Measurements from ENCODE around the gene FAM193A.
"Not testable (repeated sequence)": the region's sequence is repeated elsewhere in the genome, so short reads cannot be mapped to it uniquely, and the experiment has no call there.

The FAM193A gene

DNA sequence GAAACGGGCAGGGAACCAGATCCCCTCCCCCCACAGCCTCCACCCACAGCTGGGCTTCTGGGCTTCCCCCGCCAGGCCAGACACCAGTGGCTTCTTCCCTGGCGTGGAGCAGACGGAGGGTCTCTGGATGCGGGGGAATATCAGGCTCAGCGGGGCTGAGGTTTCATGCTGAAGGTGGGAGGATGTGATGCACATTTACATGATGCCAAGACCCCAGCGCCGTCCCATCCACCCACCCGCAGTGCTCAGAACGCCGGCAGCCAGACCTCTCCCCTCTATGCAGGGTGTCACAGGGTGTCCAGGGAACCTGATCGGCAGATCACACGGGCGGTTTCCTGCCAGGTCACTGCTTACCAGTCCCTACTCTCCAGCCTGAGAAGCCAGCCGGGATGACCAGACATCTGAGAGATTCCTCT, 232.5 kb downstream of the FAM193A start:
- H3K79me2 ChIP-seq (ENCODE audit: low read length), result no peaks in the 10 kb centered on the region
- H3K9me3 ChIP-seq (ENCODE audit: insufficient read depth, low read length), result no peaks in the 10 kb centered on the region
- no peaks in the 10 kb centered on the region for H3K27me3 ChIP-seq (ENCODE audit: low read depth, low read length)
- TF ChIP-seq, protein P1, sequence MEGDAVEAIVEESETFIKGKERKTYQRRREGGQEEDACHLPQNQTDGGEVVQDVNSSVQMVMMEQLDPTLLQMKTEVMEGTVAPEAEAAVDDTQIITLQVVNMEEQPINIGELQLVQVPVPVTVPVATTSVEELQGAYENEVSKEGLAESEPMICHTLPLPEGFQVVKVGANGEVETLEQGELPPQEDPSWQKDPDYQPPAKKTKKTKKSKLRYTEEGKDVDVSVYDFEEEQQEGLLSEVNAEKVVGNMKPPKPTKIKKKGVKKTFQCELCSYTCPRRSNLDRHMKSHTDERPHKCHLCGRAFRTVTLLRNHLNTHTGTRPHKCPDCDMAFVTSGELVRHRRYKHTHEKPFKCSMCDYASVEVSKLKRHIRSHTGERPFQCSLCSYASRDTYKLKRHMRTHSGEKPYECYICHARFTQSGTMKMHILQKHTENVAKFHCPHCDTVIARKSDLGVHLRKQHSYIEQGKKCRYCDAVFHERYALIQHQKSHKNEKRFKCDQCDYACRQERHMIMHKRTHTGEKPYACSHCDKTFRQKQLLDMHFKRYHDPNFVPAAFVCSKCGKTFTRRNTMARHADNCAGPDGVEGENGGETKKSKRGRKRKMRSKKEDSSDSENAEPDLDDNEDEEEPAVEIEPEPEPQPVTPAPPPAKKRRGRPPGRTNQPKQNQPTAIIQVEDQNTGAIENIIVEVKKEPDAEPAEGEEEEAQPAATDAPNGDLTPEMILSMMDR (IDR thresholded peaks at IDR 0.05; ENCODE audit: low read depth, low read length), result no peak
- no peak for TF ChIP-seq EZH2phosphoT487 (IDR thresholded peaks at IDR 0.05; ENCODE audit: low read depth)
- H2AFZ ChIP-seq (ENCODE audit: low read depth, low read length), result no peak overlapping the region
- no peaks in the 10 kb centered on the region for H3K36me3 ChIP-seq (replicated peaks; ENCODE audit: low read depth, low read length)
- no peak overlapping the region for H3K27ac ChIP-seq (ENCODE audit: low read length)
- no peak overlapping the region for H3K9ac ChIP-seq (ENCODE audit: low read length)
- H3K4me1 ChIP-seq (ENCODE audit: low read length), result peaks cover 14% of the 10 kb centered on the region
- H3K4me2 ChIP-seq (ENCODE audit: low read length), result no peak overlapping the region
- H4K20me1 ChIP-seq (ENCODE audit: insufficient read depth, low read length), result no peaks in the 10 kb centered on the region
- no peak overlapping the region for H3K4me3 ChIP-seq (ENCODE audit: low read length)

DNA sequence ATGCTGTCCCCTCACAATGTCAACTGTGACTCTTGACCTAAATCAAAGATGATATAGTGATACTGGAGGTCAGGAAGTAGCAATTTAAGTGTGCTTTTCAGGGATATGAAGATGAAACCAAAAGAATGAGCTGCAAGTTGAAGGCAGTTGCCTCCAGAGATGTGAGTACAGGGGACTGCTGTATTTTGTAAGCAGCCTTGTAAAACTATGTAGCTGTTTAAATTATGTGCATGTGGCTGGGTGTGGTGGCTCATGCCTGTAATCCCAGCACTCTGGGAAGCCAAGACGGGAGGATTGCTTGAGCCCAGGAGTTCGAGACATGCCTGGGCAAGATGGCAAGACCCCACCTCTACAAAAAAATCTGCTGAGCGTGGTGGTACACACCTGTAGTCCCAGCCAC, 234.8 kb downstream of the FAM193A start:
- Histone ChIP-seq H3K36me3 (replicated peaks; ENCODE audit: low read depth, low read length) (no peaks in the 10 kb centered on the region), H3K27ac (ENCODE audit: low read length) (no peak overlapping the region), H3K4me1 (ENCODE audit: low read length) (peaks cover 8% of the 10 kb centered on the region), H3K79me2 (ENCODE audit: low read length) (no peaks in the 10 kb centered on the region), H2AFZ (ENCODE audit: low read depth, low read length) (no peak overlapping the region), H3K9ac (ENCODE audit: low read length) (no peak overlapping the region), H4K20me1 (ENCODE audit: insufficient read depth, low read length) (no peaks in the 10 kb centered on the region), H3K4me3 (ENCODE audit: low read length) (no peak overlapping the region), H3K27me3 (ENCODE audit: low read depth, low read length) (no peaks in the 10 kb centered on the region), H3K4me2 (ENCODE audit: low read length) (no peak overlapping the region), H3K9me3 (ENCODE audit: insufficient read depth, low read length) (no peaks in the 10 kb centered on the region)
- TF ChIP-seq, protein P1 (IDR thresholded peaks at IDR 0.05; ENCODE audit: low read depth, low read length), result no peak
- TF ChIP-seq EZH2phosphoT487 (IDR thresholded peaks at IDR 0.05; ENCODE audit: low read depth), result no peak

DNA sequence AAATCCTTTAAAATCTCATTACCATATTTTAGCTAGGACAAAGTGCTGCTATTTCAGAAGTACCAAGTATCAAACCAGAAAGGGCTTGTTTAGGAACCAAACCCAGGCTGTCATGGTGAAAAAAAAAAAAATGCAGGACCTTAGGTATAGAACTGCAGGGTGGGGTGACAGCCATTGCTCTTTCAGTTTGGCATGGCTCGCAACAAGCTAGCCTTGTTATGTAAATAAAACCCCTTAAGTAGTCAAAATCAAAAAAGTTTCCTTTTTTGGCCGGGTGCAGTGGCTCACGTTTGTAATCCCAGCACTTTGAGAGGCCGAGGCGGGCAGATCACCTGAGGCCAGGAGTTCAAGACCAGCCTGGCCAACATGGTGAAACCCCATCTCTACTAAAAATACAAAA, 244.2 kb downstream of the FAM193A start:
- not testable (repeated sequence) for H2AFZ ChIP-seq (ENCODE audit: low read depth, low read length); H3K4me3 ChIP-seq (ENCODE audit: low read length); H3K79me2 ChIP-seq (ENCODE audit: low read length); H3K27me3 ChIP-seq (ENCODE audit: low read depth, low read length); H3K36me3 ChIP-seq (replicated peaks; ENCODE audit: low read depth, low read length); H3K4me1 ChIP-seq (ENCODE audit: low read length); H3K9me3 ChIP-seq (ENCODE audit: insufficient read depth, low read length); H3K27ac ChIP-seq (ENCODE audit: low read length); H3K4me2 ChIP-seq (ENCODE audit: low read length); H3K9ac ChIP-seq (ENCODE audit: low read length); H4K20me1 ChIP-seq (ENCODE audit: insufficient read depth, low read length)

DNA sequence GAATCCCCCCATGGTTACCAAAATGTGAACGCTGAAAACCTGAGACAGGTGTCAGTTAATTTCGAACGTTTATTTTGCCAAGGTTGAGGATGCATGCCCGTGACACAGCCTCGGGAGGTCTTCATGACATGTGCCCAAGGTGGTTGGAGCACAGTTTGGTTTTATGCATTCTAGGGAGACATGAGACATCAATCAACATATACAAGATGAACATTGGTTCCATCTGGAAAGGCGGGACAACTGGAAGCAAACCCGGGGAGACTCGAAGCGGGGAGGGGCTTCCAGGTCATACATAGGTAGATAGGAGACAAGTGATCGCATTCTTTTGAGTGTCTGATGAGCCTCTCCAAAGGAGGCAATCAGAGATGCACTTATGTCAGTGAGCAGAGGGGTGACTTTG, 245.5 kb downstream of the FAM193A start:
- no peak overlapping the region for H3K9ac ChIP-seq (ENCODE audit: low read length)
- H3K9me3 ChIP-seq (ENCODE audit: insufficient read depth, low read length), result no peaks in the 10 kb centered on the region
- no peak overlapping the region for H3K27ac ChIP-seq (ENCODE audit: low read length)
- no peaks in the 10 kb centered on the region for H3K27me3 ChIP-seq (ENCODE audit: low read depth, low read length)
- no peaks in the 10 kb centered on the region for H4K20me1 ChIP-seq (ENCODE audit: insufficient read depth, low read length)
- H3K4me2 ChIP-seq (ENCODE audit: low read length), result no peak overlapping the region
- TF ChIP-seq, protein P1 (IDR thresholded peaks at IDR 0.05; ENCODE audit: low read depth, low read length), result no peak
- no peak for TF ChIP-seq EZH2phosphoT487 (IDR thresholded peaks at IDR 0.05; ENCODE audit: low read depth)
- no peaks in the 10 kb centered on the region for H3K79me2 ChIP-seq (ENCODE audit: low read length)
- no peak overlapping the region for H2AFZ ChIP-seq (ENCODE audit: low read depth, low read length)
- no peak overlapping the region for H3K4me3 ChIP-seq (ENCODE audit: low read length)
- no peaks in the 10 kb centered on the region for H3K36me3 ChIP-seq (replicated peaks; ENCODE audit: low read depth, low read length)
- H3K4me1 ChIP-seq (ENCODE audit: low read length), result peaks cover 18% of the 10 kb centered on the region

All from OCI-LY3 (cell line).